GM18526 (cell line): ENCODE measurements around the gene RALGAPB.

Experiments
- POLR2A ChIP-seq: IDR thresholded peaks from 3 replicates; pipeline ENCODE4 v1.6.1; 2011; ENCODE audit not compliant: insufficient read length; ENCODE audit errors: extremely low read depth

RALGAPB gene

GRCh38 chr20:38585404-38586180 is 112.9 kb downstream of the RALGAPB start:
- TF ChIP-seq POLR2A = no peak

- no peak for TF ChIP-seq POLR2A
Measured at GRCh38 chr20:38586181-38586525, 113.5 kb downstream of the RALGAPB start.

DNA sequence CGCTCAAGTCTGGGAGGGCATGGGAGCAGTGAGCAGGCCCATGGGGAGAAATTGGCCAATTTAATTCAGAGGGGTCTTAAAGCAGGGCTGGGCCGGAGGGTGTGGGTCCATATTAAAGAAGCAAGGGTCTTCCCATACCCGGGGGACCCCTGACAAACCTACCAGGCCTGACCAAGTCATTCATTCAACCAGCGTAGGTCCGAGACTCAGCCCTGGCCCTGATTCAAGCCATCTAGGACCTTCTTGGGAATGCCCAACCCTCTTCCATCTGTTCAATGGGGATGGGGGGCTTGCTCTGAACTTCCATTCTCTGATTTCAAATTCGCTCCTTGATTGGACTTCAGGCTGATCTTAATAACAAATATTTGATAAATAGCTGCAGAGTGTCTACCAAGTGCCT is 115.7 kb downstream of the RALGAPB start:
- TF ChIP-seq POLR2A = no peak

- no peak for TF ChIP-seq POLR2A
Measured at GRCh38 chr20:38589351-38589750, 116.7 kb downstream of the RALGAPB start.

GRCh38 chr20:38589967-38590675 is 117.5 kb downstream of the RALGAPB start:
- TF ChIP-seq POLR2A = no peak

DNA sequence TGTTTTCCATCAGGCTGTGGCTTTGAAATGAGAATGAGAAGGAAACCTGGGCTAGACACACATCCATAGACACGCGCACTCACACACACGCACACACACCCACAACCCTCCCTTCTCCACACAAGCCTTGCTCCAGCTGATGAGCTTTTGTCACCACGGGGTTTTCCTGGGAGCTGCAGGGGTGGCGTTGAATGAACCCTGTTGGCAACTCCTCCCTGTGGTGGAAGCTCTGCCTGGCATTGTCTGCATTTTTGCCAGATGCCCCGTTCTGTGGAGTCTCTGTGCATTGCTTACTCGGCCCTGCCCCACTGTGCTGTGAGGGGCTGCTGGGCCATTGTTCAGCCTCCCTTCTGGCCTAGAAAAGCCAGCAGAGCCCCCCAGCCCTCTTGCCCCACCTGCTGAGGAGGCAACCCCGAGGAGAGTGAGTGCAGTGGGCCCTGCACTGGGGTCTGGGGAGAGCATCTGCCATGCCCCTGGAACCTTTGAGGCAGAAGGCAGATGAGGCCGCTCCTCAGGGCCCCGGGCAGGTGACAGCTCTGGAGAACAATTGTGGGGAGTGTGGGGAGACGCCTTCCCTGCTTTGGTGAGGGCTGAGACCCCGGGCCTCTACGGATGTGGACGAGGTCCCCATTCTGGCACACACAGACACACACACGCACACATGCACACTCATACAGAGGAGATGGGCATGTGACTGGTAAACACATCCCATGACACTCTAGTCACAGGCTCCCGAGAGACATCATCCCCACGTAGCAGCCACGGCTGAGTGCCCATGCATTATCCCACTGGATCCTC is 118.2 kb downstream of the RALGAPB start:
- no peak for TF ChIP-seq POLR2A

DNA sequence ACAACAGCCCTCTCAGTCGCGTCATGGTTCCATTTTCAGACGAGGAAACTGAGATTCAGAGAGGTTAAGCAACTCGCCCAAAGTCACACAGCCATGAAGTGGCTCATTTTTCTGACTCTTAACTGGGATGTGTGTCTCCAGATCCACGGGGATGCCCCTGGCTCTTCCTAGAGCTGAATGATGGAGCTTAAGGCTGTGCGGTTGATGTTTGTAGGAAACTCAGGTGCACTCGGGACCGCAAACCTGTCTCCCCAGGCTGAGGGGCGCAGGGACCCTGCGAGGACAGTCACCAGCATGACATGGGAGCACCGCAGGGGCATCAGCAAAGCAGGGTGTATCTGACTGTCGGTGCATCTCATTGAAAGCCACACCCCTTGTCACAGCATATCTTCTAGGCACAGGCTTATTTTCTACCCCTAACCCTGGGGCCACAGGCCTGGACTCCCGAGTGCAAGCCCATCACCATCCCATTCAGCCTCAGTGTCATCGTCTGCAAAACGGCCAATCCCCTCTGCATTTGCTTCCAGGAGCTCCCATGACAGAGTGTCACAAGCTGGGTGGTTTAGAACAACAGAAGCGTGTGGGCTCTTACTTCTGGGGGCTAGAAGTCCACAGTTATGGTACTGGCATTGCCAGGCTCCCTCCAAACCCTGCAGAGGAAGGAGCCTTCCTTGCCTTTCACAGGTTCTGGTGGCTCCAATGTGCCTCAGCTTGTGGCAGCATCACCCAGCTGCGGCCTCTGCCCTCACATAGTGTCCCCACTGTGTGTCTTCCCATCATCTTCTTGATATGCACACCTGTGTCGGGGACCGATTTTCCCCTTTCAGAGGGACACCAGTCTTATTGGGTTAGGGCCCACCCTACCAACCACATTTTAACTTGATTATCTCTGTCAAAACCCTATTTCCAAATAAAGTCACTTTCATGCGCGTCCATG is 119.1 kb downstream of the RALGAPB start:
- no peak for TF ChIP-seq POLR2A

- TF ChIP-seq POLR2A = no peak
Measured at GRCh38 chr20:38599410-38599882, 126.8 kb downstream of the RALGAPB start.

DNA sequence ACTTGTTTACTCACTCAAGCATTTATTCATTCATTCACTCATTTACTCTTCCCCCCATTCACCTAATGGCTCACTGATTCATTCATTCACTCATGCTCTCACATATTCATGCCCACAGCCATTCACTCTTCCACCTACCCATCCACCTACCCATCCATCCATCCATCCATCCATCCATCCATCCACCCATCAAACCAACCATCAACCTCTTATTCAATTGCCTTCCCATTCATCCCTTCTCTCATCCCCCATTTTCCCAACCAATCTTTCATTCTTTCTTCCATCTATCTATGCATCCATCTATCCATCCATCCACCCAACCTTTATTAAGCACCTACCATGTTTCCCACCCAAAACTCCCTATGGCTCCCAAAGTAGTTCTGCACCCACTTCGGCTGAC is 127.4 kb downstream of the RALGAPB start:
- no peak for TF ChIP-seq POLR2A

DNA sequence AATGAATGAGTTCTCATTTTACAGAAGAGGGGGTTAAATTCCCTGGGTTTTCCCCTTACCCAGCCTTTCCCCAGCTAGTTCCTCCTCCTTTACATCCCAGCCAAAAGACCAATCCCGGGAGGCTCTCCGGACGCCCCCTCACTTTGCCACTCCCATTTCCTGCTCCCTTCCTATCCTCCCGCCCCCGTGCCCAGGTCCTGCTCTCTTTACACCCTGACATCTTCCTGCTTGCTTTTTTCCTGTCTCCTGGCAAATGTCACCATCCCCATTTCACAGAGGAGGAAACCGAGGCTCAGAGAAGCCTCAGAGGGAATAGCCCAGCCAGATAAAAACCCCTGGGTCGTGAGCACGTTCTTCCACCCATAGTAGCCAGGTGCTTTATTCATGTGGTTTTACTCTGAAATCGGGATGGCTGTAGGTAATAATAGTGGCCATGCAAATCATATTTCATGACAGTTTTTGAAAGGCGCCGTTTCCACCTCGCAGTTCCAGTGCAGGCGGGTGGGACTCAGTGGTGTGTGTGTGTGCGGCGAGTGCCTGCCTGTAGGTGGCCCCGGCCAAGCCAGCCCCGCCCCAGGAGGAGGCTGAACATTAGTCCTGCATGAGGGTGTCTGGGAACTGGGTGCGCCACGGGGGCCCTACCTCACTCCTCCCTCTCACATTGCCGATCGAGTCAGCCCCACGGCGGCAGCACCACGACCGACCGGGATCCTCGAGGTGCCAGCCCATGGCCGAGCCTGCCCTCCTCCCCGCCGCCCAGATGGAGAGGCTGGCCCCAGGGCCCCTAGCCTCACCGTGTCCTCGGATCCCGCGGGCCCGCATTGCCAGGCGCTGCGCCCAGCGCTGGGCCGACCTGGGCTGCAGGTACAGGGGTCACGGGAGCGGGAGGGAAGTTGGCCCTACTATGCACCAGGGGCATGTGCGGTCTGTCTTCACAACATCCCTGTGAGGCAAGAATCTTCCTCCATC is 128.9 kb downstream of the RALGAPB start, which contains the start of gene ARHGAP40:
TSS of gene ARHGAP40 (plus strand) at position 594 of the 969 bp plus-strand sequence.
- no peak for TF ChIP-seq POLR2A

GRCh38 chr20:38602185-38602581 is 129.5 kb downstream of the RALGAPB start:
- no peak for TF ChIP-seq POLR2A

GRCh38 chr20:38603286-38603685 is 130.6 kb downstream of the RALGAPB start:
- TF ChIP-seq POLR2A = no peak

GRCh38 chr20:38604873-38605303 is 132.2 kb downstream of the RALGAPB start:
- TF ChIP-seq POLR2A = no peak
